Esophagus (tissue), 2 donors: Measurements from ENCODE around the gene KHNYN. TPM values are rescaled to one million over a fixed set of nuclear protein-coding genes. Genes with fewer than 3 reads are reported as not detected.

Experiments used
- H3K27ac ChIP-seq, 2 donors: one replicate each; pipeline ENCODE4 v1.5.1; 2013; ENCODE audit warnings: low read depth in 2 of 2, mild to moderate bottlenecking in 2 of 2, inconsistent platforms in 1 of 2, low read length in 1 of 2, moderate library complexity in 1 of 2
- H3K27me3 ChIP-seq, 2 donors: one replicate each; pipeline ENCODE4 v1.6.1; 2013; ENCODE audit warnings: low read length in 2 of 2, control low read depth in 1 of 2, mild to moderate bottlenecking in 1 of 2; ENCODE audit not compliant: insufficient read depth in 2 of 2, control insufficient read depth in 1 of 2
- H3K36me3 ChIP-seq, 2 donors: one replicate each; pipeline ENCODE4 v1.6.1; 2013; ENCODE audit warnings: low read length in 1 of 2; ENCODE audit not compliant: control insufficient read depth in 2 of 2, insufficient read depth in 2 of 2
- H3K4me1 ChIP-seq, 2 donors: one replicate each; pipeline ENCODE4 v1.6.1; 2013; ENCODE audit warnings: low read length in 1 of 2; ENCODE audit not compliant: control insufficient read depth in 2 of 2, insufficient read depth in 2 of 2
- H3K4me3 ChIP-seq, 2 donors: one replicate each; pipeline ENCODE4 v1.5.1; 2013; ENCODE audit warnings: low read length in 2 of 2, mild to moderate bottlenecking in 2 of 2, low read depth in 1 of 2, moderate library complexity in 1 of 2
- H3K9me3 ChIP-seq, 2 donors: one replicate each; pipeline ENCODE4 v1.6.1; 2013; ENCODE audit warnings: mild to moderate bottlenecking in 2 of 2, low read depth in 1 of 2, low read length in 1 of 2, moderate library complexity in 1 of 2; ENCODE audit not compliant: control insufficient read depth in 2 of 2, insufficient read depth in 1 of 2
- WGBS, 2 donors: extraction: QIAGEN DNeasy Blood & Tissue Kit; methylation state at CpG; one replicate each; pipeline ENCODE4 v1.1.7; 2013; 5-methylcytosine and 5-hydroxymethylcytosine counted together
- polyA plus RNA-seq, 2 donors: library from polyadenylated mRNA; stranded (reverse); fragments of 200-250 nt; gene quantifications; one replicate each; pipeline ENCODE4 v1.2.3, GENCODE V29; 2013
- donor health status: healthy with polysubstance abuse.
- donor health status: Bipolar disorder and iron deficiency.

Gene KHNYN
- polyA plus RNA-seq, 2 donors, result 20.8 to 24.4 TPM

DNA sequence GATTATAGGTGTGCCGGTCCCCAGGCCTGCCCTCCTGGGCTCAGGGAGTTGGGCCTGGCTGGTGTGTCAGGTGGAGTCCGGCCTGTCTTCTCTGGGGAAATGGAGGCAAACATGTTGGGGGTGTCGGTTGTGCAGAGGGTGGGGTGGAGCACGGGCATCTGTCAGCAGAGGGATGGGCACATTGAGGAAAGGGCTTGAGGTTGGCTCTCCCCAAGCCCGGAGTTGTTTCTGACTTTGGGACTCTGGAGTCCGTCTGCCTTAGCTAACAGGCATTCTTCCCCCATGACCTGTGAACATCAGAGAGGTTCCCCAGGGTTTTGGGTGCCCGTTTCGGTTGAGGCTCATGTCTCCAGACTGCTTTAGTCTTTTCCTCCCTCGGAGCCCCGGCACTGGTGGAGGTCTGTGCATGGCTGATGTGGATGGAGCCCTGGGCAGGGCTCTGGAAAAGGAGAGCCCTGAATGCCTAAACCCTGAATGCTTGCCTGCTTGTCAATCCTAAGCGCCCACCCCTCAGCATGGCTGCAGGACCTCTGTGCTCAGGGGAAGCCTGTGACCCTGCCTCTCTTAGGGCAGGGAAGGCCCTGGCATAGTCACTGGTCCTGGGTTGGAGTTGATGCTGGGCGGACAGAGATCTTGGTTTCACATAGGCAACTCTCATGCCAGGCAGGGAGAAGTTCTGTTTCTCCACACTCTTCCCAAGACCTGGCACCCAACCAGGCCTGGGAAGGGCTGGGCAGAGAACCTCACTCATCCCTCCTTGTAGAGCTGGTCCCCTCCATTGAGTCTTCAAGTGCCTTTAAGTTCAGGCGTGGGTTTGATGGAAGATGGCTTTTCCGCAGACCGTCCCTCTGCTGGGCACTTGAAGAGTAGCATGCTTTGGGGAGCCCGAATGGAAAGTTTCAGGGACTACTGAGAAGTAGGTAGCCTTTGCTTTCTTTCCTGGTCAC is 18.0 kb upstream of the KHNYN start:
- Histone ChIP-seq H3K27me3 (no peaks in the 10 kb centered on the region), H3K27ac (no peak overlapping the region), H3K4me1 (no peaks in the 10 kb centered on the region), H3K9me3 (no peaks in the 10 kb centered on the region), H3K4me3 (no peak overlapping the region), H3K36me3 (peaks cover 4 to 42% of the 10 kb centered on the region in 2 donors)
- WGBS, 2 donors, result 67 to 71% methylated on average over 16 of the region's 16 CpGs

DNA sequence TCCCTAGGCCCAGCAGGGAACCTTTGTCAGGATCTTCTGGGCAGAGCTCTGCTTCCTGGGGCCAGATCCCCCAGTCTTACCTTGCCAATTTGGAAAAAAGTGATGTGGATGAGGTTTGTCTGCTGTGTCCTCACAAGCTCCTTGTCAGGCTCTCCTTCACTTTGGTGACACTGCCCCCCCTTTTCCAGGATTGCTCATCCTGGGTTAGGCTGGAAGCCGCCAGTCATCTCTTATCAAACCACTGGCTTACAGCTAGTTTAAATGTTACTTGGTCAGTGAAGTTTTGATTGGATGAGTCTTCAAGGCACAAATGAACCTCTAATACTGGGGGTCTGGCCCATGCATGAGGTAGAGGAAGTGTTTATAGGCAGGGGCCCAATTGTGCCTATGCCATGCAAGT is 15.7 kb upstream of the KHNYN start:
- no peaks in the 10 kb centered on the region for H3K9me3 ChIP-seq
- H3K4me3 ChIP-seq, result no peak overlapping the region
- peaks cover 2 to 6% of the 10 kb centered on the region in 2 donors for H3K4me1 ChIP-seq
- H3K27ac ChIP-seq, result no peak overlapping the region
- WGBS, 2 donors, result 96 to 100% methylated on average over 1 of the region's 1 CpG
- H3K27me3 ChIP-seq, result no peaks in the 10 kb centered on the region
- peaks cover 0 to 30% of the 10 kb centered on the region in 2 donors for H3K36me3 ChIP-seq

DNA sequence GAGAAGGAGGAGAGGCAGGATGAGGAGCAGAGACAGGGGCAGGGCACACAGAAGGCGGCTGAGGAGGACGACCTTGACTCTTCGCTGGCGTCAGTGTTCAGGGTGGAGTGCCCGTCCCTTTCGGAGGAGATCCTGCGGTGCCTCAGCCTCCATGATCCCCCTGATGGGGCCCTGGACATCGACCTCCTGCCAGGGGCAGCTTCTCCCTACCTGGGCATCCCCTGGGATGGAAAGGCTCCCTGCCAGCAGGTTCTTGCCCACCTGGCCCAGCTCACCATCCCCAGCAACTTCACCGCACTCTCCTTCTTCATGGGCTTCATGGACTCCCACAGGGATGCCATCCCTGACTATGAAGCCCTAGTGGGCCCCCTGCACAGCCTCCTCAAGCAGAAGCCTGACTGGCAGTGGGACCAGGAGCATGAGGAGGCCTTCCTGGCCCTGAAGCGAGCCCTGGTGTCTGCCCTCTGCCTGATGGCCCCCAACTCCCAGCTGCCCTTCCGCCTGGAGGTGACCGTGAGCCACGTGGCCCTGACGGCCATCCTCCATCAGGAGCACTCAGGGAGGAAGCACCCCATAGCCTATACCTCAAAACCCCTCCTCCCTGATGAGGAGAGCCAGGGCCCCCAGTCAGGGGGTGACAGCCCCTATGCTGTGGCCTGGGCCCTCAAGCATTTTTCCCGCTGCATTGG is 14.9 kb upstream of the KHNYN start:
- 89 to 94% methylated on average over 14 to 15 of the region's 15 CpGs for WGBS, 2 donors
- Histone ChIP-seq H3K9me3 (no peaks in the 10 kb centered on the region), H3K4me3 (no peak overlapping the region), H3K27ac (no peak overlapping the region), H3K4me1 (peaks cover 2 to 6% of the 10 kb centered on the region in 2 donors), H3K36me3 (peaks cover 0 to 30% of the 10 kb centered on the region in 2 donors), H3K27me3 (no peaks in the 10 kb centered on the region)

DNA sequence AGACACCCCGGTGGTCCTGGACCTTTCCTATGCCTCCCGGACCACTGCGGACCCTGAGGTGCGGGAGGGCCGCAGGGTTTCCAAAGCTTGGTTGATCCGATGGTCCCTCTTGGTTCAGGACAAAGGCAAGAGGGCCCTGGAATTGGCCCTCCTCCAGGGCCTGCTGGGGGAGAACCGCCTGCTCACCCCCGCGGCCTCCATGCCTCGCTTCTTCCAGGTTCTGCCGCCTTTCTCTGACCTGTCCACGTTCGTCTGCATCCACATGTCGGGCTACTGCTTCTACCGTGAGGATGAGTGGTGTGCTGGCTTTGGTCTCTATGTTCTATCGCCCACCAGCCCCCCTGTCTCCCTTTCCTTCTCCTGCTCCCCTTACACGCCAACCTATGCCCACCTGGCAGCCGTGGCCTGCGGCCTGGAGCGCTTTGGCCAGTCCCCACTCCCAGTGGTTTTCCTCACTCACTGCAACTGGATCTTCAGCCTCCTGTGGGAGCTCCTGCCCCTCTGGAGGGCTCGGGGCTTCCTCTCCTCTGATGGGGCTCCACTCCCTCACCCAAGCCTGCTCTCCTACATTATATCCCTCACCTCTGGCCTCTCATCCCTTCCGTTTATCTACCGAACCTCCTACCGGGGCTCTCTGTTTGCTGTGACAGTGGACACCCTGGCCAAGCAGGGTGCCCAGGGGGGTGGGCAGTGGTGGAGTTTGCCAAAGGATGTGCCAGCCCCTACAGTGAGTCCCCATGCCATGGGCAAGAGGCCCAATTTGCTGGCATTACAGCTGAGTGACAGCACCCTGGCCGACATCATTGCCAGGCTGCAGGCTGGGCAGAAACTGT is 14.1 kb upstream of the KHNYN start:
- Histone ChIP-seq H3K27me3 (no peaks in the 10 kb centered on the region), H3K4me3 (no peak overlapping the region), H3K27ac (no peak overlapping the region), H3K4me1 (peaks cover 2 to 6% of the 10 kb centered on the region in 2 donors), H3K36me3 (peaks cover 0 to 29% of the 10 kb centered on the region in 2 donors), H3K9me3 (no peaks in the 10 kb centered on the region)
- 87 to 88% methylated on average over 25 of the region's 25 CpGs for WGBS, 2 donors

DNA sequence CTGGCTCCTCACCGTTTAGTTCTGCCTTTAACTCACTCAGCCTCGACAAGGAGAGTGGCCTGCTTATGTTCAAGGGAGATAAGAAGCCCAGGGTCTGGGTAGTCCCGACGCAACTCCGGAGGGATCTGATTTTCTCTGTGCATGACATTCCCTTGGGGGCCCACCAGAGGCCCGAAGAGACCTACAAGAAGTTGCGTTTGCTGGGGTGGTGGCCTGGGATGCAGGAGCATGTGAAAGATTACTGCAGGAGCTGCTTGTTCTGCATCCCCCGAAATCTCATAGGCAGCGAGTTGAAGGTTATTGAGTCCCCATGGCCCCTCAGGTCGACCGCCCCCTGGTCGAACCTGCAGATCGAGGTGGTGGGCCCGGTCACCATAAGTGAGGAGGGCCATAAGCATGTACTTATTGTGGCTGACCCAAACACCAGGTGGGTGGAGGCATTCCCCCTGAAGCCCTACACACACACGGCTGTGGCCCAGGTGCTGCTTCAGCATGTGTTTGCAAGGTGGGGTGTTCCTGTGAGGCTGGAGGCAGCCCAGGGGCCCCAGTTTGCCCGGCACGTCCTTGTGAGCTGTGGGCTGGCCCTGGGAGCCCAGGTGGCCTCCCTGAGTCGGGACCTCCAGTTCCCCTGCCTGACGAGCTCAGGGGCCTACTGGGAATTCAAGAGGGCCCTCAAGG is 13.4 kb upstream of the KHNYN start:
- no peaks in the 10 kb centered on the region for H3K9me3 ChIP-seq
- 78 to 82% methylated on average over 19 of the region's 19 CpGs for WGBS, 2 donors
- no peaks in the 10 kb centered on the region for H3K27me3 ChIP-seq
- no peak overlapping the region for H3K27ac ChIP-seq
- H3K36me3 ChIP-seq, result peaks cover 0 to 23% of the 10 kb centered on the region in 2 donors
- peaks cover 2 to 6% of the 10 kb centered on the region in 2 donors for H3K4me1 ChIP-seq
- no peak overlapping the region for H3K4me3 ChIP-seq

DNA sequence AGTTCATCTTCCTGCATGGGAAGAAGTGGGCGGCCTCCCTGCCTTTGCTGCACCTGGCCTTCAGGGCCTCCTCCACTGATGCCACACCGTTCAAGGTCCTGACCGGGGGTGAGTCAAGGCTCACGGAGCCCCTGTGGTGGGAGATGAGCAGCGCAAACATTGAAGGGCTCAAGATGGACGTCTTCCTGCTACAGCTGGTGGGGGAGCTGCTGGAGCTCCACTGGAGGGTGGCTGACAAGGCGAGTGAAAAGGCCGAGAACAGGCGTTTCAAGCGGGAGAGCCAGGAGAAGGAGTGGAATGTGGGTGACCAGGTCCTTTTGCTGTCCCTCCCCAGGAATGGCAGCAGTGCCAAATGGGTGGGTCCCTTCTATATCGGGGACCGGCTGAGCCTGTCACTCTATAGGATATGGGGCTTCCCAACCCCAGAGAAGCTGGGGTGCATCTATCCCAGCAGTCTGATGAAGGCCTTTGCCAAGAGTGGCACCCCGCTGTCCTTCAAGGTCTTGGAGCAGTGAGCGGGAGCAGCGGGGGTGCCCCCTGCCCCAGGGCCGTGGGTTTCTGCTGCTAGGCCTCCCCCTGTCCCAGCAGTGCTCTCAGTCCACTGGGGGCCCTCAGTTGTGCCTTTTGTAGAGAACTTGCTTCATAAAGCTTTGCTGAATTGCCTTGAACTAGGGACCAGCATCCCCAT is 12.7 kb upstream of the KHNYN start:
- Histone ChIP-seq H3K27me3 (no peaks in the 10 kb centered on the region), H3K4me3 (no peak overlapping the region), H3K9me3 (no peaks in the 10 kb centered on the region), H3K4me1 (peaks cover 2 to 6% of the 10 kb centered on the region in 2 donors), H3K36me3 (peaks cover 0 to 23% of the 10 kb centered on the region in 2 donors), H3K27ac (no peak overlapping the region)
- WGBS, 2 donors, result 80 to 81% methylated on average over 16 of the region's 16 CpGs

DNA sequence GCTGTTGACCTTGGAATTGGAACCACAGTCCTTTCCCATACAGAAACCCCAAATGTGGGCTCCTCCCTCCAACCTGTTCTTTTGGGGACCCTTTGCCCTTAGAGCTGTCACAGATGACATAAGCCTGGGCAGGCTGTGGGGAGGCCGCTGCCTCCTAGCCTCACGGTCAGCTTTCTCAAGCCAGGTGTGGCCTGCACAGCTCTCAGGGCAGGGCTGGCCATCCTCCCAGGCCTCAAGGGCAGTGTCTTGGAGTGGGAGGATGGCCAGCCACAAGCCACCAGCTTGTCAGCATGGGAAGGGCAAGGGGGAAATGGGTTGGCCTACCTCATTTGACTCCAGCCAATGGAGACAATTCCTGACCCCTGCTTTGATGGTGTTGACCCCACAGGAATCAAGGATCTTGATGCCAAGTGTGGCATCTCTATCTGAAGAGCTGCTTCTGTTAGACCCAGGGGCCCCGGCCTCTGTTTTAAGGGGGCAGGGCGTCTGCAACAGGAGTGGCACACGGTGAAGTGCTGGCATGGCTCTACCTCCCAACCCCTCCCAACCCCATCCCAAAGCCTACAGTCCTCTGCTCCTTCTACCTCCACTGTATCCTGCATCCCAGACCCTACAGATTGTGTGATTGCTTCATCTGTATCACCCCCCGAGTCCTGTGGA is 11.8 kb upstream of the KHNYN start:
- 66 to 70% methylated on average over 6 of the region's 6 CpGs for WGBS, 2 donors
- peaks cover 0 to 19% of the 10 kb centered on the region in 2 donors for H3K36me3 ChIP-seq
- H3K4me3 ChIP-seq, result no peak overlapping the region
- no peaks in the 10 kb centered on the region for H3K27me3 ChIP-seq
- peaks cover 2 to 6% of the 10 kb centered on the region in 2 donors for H3K4me1 ChIP-seq
- no peaks in the 10 kb centered on the region for H3K9me3 ChIP-seq
- peak overlapping the region in 1 of 2 donors; percentile 48 for H3K27ac ChIP-seq

DNA sequence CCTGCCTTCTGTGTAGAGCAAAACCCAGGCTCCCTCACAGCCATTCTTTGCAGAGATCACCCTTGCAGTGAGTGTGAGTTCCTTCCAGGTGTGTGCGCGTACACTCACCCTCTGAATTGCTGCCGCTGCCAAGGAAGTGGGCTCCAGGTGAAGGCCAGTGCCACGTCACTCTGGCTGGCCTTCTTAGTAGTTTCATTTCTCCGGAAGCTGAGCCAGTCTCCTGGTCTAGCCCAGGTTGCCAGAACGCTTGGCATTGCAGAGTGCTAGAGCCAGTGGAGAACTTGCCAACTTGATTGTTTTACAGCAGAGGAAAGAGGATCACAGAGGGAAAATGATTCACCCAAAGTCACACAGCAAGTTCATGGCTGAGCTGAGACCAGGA is 11.3 kb upstream of the KHNYN start:
- H3K36me3 ChIP-seq, result peaks cover 0 to 17% of the 10 kb centered on the region in 2 donors
- H3K27me3 ChIP-seq, result no peaks in the 10 kb centered on the region
- H3K27ac ChIP-seq, result peak overlapping the region in 1 of 2 donors; percentile 48
- H3K4me3 ChIP-seq, result no peak overlapping the region
- peaks cover 2 to 6% of the 10 kb centered on the region in 2 donors for H3K4me1 ChIP-seq
- WGBS, 2 donors, result 33 to 37% methylated on average over 6 of the region's 6 CpGs
- H3K9me3 ChIP-seq, result no peaks in the 10 kb centered on the region
